Measurements from ENCODE around the gene LIPG. TPM values are rescaled to one million over a fixed set of nuclear protein-coding genes. Genes with fewer than 3 reads are reported as not detected.

LIPG gene
- total RNA-seq, 1 donor from 2014 or later: not detected

DNA sequence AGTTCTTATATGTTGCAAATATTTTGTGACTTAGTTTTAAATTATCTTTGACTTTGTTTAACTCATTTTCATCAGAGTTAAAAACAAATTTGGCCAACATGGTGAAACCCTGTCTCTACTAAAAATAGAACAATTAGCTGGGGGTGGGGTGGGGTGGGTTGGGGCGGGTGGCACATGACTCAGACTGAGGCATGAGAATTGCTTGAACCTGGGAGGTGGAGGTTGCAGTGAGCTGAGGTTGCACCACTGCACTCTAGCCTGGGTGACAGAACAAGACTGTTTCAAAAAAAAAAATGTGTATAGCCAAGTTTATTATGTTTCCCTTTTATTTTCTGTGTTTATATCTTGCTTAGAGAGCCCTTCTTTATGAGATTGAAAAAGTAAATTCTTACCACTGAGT is 14.2 kb upstream of the LIPG start:
- intact Hi-C loops (cut with micrococcal nuclease): no loop called here
- H3K4me3 ChIP-seq: no peak overlapping the region
- H3K9me3 ChIP-seq (replicated peaks): no peaks in the 10 kb centered on the region
- H3K4me1 ChIP-seq: no peaks in the 10 kb centered on the region
- H3K36me3 ChIP-seq: no peaks in the 10 kb centered on the region
- no peak for DNase-seq
- TF ChIP-seq, protein P1, sequence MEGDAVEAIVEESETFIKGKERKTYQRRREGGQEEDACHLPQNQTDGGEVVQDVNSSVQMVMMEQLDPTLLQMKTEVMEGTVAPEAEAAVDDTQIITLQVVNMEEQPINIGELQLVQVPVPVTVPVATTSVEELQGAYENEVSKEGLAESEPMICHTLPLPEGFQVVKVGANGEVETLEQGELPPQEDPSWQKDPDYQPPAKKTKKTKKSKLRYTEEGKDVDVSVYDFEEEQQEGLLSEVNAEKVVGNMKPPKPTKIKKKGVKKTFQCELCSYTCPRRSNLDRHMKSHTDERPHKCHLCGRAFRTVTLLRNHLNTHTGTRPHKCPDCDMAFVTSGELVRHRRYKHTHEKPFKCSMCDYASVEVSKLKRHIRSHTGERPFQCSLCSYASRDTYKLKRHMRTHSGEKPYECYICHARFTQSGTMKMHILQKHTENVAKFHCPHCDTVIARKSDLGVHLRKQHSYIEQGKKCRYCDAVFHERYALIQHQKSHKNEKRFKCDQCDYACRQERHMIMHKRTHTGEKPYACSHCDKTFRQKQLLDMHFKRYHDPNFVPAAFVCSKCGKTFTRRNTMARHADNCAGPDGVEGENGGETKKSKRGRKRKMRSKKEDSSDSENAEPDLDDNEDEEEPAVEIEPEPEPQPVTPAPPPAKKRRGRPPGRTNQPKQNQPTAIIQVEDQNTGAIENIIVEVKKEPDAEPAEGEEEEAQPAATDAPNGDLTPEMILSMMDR (IDR thresholded peaks at IDR 0.05; ENCODE audit: borderline replicate concordance): no peak
- peaks cover 34% of the 10 kb centered on the region for H3K27me3 ChIP-seq (ENCODE audit: low read depth)
- no peak overlapping the region for H3K27ac ChIP-seq (replicated peaks)

DNA sequence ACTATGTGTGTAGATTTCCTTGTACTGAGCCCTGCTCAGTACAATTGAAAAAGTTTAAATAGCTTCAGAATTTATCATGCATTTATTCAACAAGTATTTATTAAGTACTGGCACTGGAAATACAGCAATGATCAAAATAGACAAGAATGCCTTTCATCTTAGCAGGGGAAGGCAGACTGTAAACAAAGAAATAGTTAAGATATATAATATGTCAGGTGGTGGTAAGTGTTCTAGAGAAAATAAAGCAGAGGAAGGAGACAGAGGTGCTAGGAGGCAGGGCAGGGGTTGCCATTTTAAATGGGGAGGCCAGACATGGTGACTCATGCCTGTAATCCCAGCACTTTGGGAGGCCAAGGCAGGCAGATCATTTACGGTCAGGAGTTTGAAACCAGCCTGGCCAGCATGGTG is 13.6 kb upstream of the LIPG start:
- peaks cover 40% of the 10 kb centered on the region for H3K27me3 ChIP-seq (ENCODE audit: low read depth)
- no peaks in the 10 kb centered on the region for H3K9me3 ChIP-seq (replicated peaks)
- H3K4me1 ChIP-seq: no peaks in the 10 kb centered on the region
- H3K4me3 ChIP-seq: no peak overlapping the region
- TF ChIP-seq, protein P1 (IDR thresholded peaks at IDR 0.05; ENCODE audit: borderline replicate concordance): no peak
- DNase-seq: no peak
- H3K36me3 ChIP-seq: no peaks in the 10 kb centered on the region
- intact Hi-C loops (cut with micrococcal nuclease): no loop called here
- no peak overlapping the region for H3K27ac ChIP-seq (replicated peaks)

DNA sequence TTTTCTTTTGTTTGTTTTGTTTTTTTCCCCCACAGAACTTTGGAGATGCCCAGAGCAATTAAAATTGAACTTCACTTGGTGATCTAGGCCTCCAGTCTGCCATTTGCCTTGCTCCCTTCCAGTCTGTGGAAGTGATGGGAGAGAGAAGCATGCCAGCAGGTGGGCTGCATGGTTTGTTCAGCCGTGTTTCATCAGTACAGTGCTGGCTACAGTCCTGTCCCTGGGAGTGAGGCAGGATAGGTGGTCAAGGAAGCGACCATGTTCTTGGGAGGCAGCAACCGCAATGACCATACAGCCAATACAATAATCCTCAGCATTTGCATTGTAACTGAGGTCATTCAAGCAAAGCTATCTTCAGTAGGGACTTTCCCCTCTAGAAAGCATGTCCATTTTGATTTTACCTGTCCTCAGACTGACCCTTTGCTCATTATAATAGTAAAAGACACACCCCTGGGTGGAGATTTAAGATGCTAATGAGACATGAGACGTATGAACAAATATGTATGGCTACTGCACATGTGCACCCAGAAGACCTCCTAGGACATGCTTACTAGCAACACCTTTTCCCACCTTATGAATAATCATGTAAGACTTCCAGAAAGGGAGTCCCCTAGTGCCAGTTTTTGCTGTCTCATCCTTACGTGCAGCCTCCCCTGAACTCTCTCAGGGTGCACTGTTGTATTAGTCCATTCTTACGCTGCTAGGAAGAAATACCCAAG is 11.1 kb upstream of the LIPG start:
- Histone ChIP-seq H3K36me3 (no peaks in the 10 kb centered on the region), H3K4me1 (no peaks in the 10 kb centered on the region), H3K27me3 (ENCODE audit: low read depth) (peaks cover 53% of the 10 kb centered on the region), H3K27ac (replicated peaks) (no peak overlapping the region), H3K4me3 (no peak overlapping the region), H3K9me3 (replicated peaks) (no peaks in the 10 kb centered on the region)
- TF ChIP-seq, protein P1 (IDR thresholded peaks at IDR 0.05; ENCODE audit: borderline replicate concordance): no peak
- intact Hi-C loops (cut with micrococcal nuclease): no loop called here
- no peak for DNase-seq

DNA sequence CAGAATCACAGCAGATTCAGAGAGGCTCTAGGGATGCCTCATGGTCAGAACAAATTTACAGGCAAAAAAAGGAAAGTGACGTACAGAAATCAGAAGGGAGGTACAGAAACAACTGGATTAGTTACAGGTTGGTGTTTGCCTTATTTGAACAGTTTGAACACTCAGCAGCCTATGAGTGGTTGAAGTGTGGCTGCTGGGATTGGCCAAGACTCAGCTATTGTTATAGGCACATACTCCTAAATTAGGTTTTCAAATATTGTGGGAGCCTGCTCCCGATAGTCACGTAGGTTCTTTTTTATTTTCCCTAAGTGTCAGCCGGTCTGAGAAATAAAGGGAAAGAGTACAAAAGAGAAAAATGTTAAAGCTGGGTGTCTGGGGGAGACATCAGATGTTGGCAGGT is 8.9 kb upstream of the LIPG start:
- Histone ChIP-seq H3K36me3 (no peaks in the 10 kb centered on the region), H3K27me3 (ENCODE audit: low read depth) (peaks cover 57% of the 10 kb centered on the region), H3K9me3 (replicated peaks) (no peaks in the 10 kb centered on the region), H3K4me1 (no peaks in the 10 kb centered on the region), H3K4me3 (no peak overlapping the region), H3K27ac (replicated peaks) (no peak overlapping the region)
- DNase-seq: no peak
- TF ChIP-seq, protein P1 (IDR thresholded peaks at IDR 0.05; ENCODE audit: borderline replicate concordance): no peak
- intact Hi-C loops (cut with micrococcal nuclease): no loop called here

DNA sequence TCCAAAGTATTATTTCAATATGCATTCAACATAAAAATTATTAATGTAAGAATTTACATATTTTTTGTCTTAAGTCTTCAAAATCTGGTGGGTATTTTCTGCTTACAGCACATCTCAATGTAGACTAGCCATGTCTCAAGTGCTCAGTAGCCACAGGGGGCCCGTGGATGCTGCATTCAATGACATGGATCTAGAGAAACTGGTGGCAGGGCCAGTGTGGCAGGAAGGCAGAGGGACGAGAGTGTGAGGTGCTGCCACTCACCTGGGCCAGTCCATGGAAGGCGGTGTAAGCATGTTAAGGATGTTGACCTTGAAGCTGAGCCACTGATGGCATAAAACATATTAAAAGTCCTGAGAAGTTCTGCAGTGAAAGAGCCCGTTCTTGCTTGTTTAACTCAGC is 6.2 kb upstream of the LIPG start:
- intact Hi-C loops (cut with micrococcal nuclease): no loop called here

More for the DNA sequence above, 6.2 kb upstream of the LIPG start:
- H3K4me1 ChIP-seq: peaks cover 3% of the 10 kb centered on the region
- H3K4me3 ChIP-seq: no peak overlapping the region
- peaks cover 61% of the 10 kb centered on the region for H3K27me3 ChIP-seq (ENCODE audit: low read depth)
- no peak for DNase-seq
- H3K36me3 ChIP-seq: no peaks in the 10 kb centered on the region
- no peaks in the 10 kb centered on the region for H3K9me3 ChIP-seq (replicated peaks)
- no peak overlapping the region for H3K27ac ChIP-seq (replicated peaks)
- TF ChIP-seq, protein P1 (IDR thresholded peaks at IDR 0.05; ENCODE audit: borderline replicate concordance): no peak
